Measurements from ENCODE around the gene APRT. TPM values are rescaled to one million over a fixed set of nuclear protein-coding genes. Genes with fewer than 3 reads are reported as not detected.

APRT gene
- total RNA-seq, 6 donors from 2014 or later: 76.5 to 147 (median 124) TPM

- peak within 1 kb of the TSS; percentile 70 to 100 (median 88) for H3K4me3 ChIP-seq
- H3K36me3 ChIP-seq: peaks cover 0 to 34% (median 26%) of the 10 kb centered on the region in 4 donors
- TF ChIP-seq, protein P1, sequence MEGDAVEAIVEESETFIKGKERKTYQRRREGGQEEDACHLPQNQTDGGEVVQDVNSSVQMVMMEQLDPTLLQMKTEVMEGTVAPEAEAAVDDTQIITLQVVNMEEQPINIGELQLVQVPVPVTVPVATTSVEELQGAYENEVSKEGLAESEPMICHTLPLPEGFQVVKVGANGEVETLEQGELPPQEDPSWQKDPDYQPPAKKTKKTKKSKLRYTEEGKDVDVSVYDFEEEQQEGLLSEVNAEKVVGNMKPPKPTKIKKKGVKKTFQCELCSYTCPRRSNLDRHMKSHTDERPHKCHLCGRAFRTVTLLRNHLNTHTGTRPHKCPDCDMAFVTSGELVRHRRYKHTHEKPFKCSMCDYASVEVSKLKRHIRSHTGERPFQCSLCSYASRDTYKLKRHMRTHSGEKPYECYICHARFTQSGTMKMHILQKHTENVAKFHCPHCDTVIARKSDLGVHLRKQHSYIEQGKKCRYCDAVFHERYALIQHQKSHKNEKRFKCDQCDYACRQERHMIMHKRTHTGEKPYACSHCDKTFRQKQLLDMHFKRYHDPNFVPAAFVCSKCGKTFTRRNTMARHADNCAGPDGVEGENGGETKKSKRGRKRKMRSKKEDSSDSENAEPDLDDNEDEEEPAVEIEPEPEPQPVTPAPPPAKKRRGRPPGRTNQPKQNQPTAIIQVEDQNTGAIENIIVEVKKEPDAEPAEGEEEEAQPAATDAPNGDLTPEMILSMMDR (IDR thresholded peaks at IDR 0.05): peak in 1 of 6 experiments; percentile 19
- TF ChIP-seq POLR2A (IDR thresholded peaks at IDR 0.05): peak in 3 of 4 donors; percentile 63 to 92 (median 77)
- peak in 1 of 4 donors; percentile 15 for TF ChIP-seq EP300 (IDR thresholded peaks at IDR 0.05)
- peak; percentile 90 to 92 for TF ChIP-seq POLR2AphosphoS5 (IDR thresholded peaks at IDR 0.05)
- DNase-seq: peak; percentile 99 to 100
- ATAC-seq (ENCODE audit: low FRiP score in 2 of 2): peak; percentile 97 to 98
- H3K9me3 ChIP-seq: no peaks in the 10 kb centered on the region
- H3K27me3 ChIP-seq: no peaks in the 10 kb centered on the region
- H3K27ac ChIP-seq: peak within 1 kb of the TSS; percentile 65 to 91 (median 82)
- peaks cover 27 to 48% (median 39%) of the 10 kb centered on the region in 4 donors for H3K4me1 ChIP-seq
- 0 to 2% methylated on average over 17 to 45 of the region's 87 CpGs for WGBS, 2 donors
Observed at GRCh38 chr16:88856828-88857727, 45.4 kb upstream of the APRT start, which contains the start of the genes GALNS and TRAPPC2L. GALNS (minus strand) TSS chr16:88856947; CDS start chr16:88856877, 70 bp downstream. TRAPPC2L (plus strand) TSS chr16:88857127; CDS start chr16:88857151, 24 bp downstream.

- ATAC-seq (ENCODE audit: low FRiP score in 2 of 2) (peak in 1 of 2 donors; percentile 57), DNase-seq (peak in 1 of 2 donors; percentile 86)
- peaks cover 0 to 26% (median 20%) of the 10 kb centered on the region in 4 donors for H3K36me3 ChIP-seq
- no peak for TF ChIP-seq POLR2AphosphoS5 (IDR thresholded peaks at IDR 0.05)
- no peak for TF ChIP-seq POLR2A (IDR thresholded peaks at IDR 0.05)
- no peak for TF ChIP-seq EP300 (IDR thresholded peaks at IDR 0.05)
- TF ChIP-seq, protein P1 (IDR thresholded peaks at IDR 0.05): no peak
- no peaks in the 10 kb centered on the region for H3K9me3 ChIP-seq
- H3K27me3 ChIP-seq: no peaks in the 10 kb centered on the region
- peak overlapping the region; percentile 65 to 91 (median 82) for H3K27ac ChIP-seq
- 18 to 20% methylated on average over 13 to 30 of the region's 53 CpGs for WGBS, 2 donors
- peak overlapping the region; percentile 70 to 100 (median 88) for H3K4me3 ChIP-seq
- peaks cover 27 to 48% (median 39%) of the 10 kb centered on the region in 4 donors for H3K4me1 ChIP-seq
Observed at GRCh38 chr16:88856122-88856827, 44.5 kb upstream of the APRT start.

DNA sequence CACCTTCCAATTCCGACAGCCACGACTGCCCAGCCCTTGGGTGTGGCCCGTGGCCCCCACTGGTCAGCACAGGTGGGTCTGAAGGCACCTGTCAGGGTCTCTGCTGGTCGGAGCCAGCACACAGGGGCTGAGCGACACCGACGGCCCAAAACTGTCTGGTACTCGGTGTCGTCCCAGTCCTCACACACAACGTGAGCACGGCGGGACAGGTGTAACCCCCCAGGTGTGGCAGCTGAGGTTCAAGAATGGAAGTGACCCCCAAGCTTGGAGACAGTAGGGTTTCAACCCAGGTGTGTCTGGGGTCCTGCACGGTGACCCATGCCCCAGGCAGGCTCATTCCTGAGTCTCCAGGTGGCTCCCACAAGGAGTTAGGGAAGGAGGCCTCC lies 44.0 kb upstream of the APRT start:
- TF ChIP-seq, protein P1 (IDR thresholded peaks at IDR 0.05): no peak
- no peak for TF ChIP-seq POLR2AphosphoS5 (IDR thresholded peaks at IDR 0.05)
- no peak for TF ChIP-seq POLR2A (IDR thresholded peaks at IDR 0.05)
- no peak for TF ChIP-seq EP300 (IDR thresholded peaks at IDR 0.05)
- WGBS, 2 donors: 86 to 88% methylated on average over 5 to 12 of the region's 13 CpGs
- peak overlapping the region; percentile 65 to 91 (median 82) for H3K27ac ChIP-seq
- H3K27me3 ChIP-seq: no peaks in the 10 kb centered on the region
- peak overlapping the region; percentile 70 to 100 (median 88) for H3K4me3 ChIP-seq
- no peaks in the 10 kb centered on the region for H3K9me3 ChIP-seq
- no peak for ATAC-seq (ENCODE audit: low FRiP score in 2 of 2)
- peaks cover 27 to 48% (median 39%) of the 10 kb centered on the region in 4 donors for H3K4me1 ChIP-seq
- DNase-seq: peak in 1 of 2 donors; percentile 66
- H3K36me3 ChIP-seq: peaks cover 0 to 22% (median 16%) of the 10 kb centered on the region in 4 donors

- Histone ChIP-seq H3K4me3 (no peak overlapping the region), H3K9me3 (no peaks in the 10 kb centered on the region), H3K27me3 (no peaks in the 10 kb centered on the region), H3K4me1 (peaks cover 27 to 48% (median 39%) of the 10 kb centered on the region in 4 donors), H3K36me3 (peaks cover 0 to 22% (median 17%) of the 10 kb centered on the region in 4 donors), H3K27ac (peak overlapping the region in 3 of 4 donors; percentile 39 to 87 (median 49))
- DNase-seq (peak in 1 of 2 donors; percentile 12), ATAC-seq (ENCODE audit: low FRiP score in 2 of 2) (no peak)
- TF ChIP-seq, protein P1 (IDR thresholded peaks at IDR 0.05): no peak
- no peak for TF ChIP-seq EP300 (IDR thresholded peaks at IDR 0.05)
- no peak for TF ChIP-seq POLR2A (IDR thresholded peaks at IDR 0.05)
- no peak for TF ChIP-seq POLR2AphosphoS5 (IDR thresholded peaks at IDR 0.05)
- 80 to 85% methylated on average over 8 of the region's 8 CpGs for WGBS, 2 donors
Observed at GRCh38 chr16:88855176-88855575, 43.4 kb upstream of the APRT start.
